Prostate gland (tissue), 2 donors: ENCODE data around the gene PAFAH2. TPM values are rescaled to one million over a fixed set of nuclear protein-coding genes. Genes with fewer than 3 reads are reported as not detected.

Source experiments
- DNase-seq: peaks from one replicate; pipeline ENCODE4 v3.0.0-alpha.2; 2019; ENCODE audit warnings: low spot score
- H3K27ac ChIP-seq, 2 donors: fragments of 200-600 bp; sonication (generic); 2 replicates each; pipeline ENCODE4 v1.5.1; 2017 to 2019
- H3K27me3 ChIP-seq: fragments of 200-600 bp; sonication (generic); replicated peaks from 2 replicates; pipeline ENCODE4 v1.5.1; 2019; ENCODE audit not compliant: insufficient read depth
- H3K36me3 ChIP-seq, 2 donors: fragments of 200-600 bp; sonication (generic); 1 replicate in 1 of 2; 2 replicates in 1 of 2; pipeline versions ENCODE4 v1.5.1 to v1.8.1; 2017 to 2019
- H3K4me1 ChIP-seq: fragments of 200-600 bp; sonication (generic); replicated peaks from 2 replicates; pipeline ENCODE4 v1.5.1; 2019
- H3K4me3 ChIP-seq, 2 donors: fragments of 200-600 bp; sonication (generic); 2 replicates each; pipeline ENCODE4 v1.5.1; 2017 to 2019
- H3K9me3 ChIP-seq: fragments of 200-600 bp; sonication (generic); 2 replicates; pipeline ENCODE4 v1.5.1; 2017
- CTCF ChIP-seq, 4 experiments: fragments of 200-600 bp in 2 of 4; fragments of 450-650 bp in 2 of 4; sonication (generic) in 2 of 4; IDR thresholded peaks; 1 replicate in 3 of 4; 2 replicates in 1 of 4; pipeline ENCODE4 v1.5.1; 2016 to 2019; ENCODE audit warnings: antibody characterized with exemption in 4 of 4, mild to moderate bottlenecking in 2 of 4, moderate library complexity in 2 of 4
- POLR2A ChIP-seq: fragments of 450-650 bp; IDR thresholded peaks from one replicate; pipeline ENCODE4 v1.6.1; 2016; ENCODE audit warnings: antibody characterized with exemption, mild to moderate bottlenecking
- POLR2AphosphoS5 ChIP-seq: sonication (generic); formaldehyde crosslinking; IDR thresholded peaks from one replicate; pipeline ENCODE4 v1.6.1; 2017; ENCODE audit warnings: antibody characterized with exemption
- WGBS: methylation state at CpG from one replicate; pipeline ENCODE4 v1.1.5; 2018; 5-methylcytosine and 5-hydroxymethylcytosine counted together
- intact Hi-C: fragments of 100-400 bp; cut with DNase I; formaldehyde crosslinking; loops from one replicate; pipeline ENCODE4 v1.14.2; 2022
- total RNA-seq, 2 donors: library from RNA; depleted of rRNA; stranded (reverse); fragments of >200 nt; gene quantifications; one replicate each; pipeline ENCODE4 v1.1.0, GENCODE V29; 2016

PAFAH2 gene
- total RNA-seq, 2 donors from 2014 or later, result 17.4 to 18.7 TPM

GRCh38 chr1:25991937-25992688 is 5.8 kb downstream of the PAFAH2 start:
- TF ChIP-seq POLR2AphosphoS5, result no peak
- TF ChIP-seq POLR2A, result no peak
- TF ChIP-seq CTCF (IDR thresholded peaks at IDR 0.05), result no peak
- Histone ChIP-seq H3K9me3 (no peaks in the 10 kb centered on the region), H3K4me1 (no peaks in the 10 kb centered on the region), H3K36me3 (no peaks in the 10 kb centered on the region), H3K4me3 (no peak overlapping the region), H3K27me3 (no peaks in the 10 kb centered on the region), H3K27ac (no peak overlapping the region)
- 86% methylated on average over 5 of the region's 5 CpGs for WGBS
- intact Hi-C loops, result no loop called here
- DNase-seq, result no peak

DNA sequence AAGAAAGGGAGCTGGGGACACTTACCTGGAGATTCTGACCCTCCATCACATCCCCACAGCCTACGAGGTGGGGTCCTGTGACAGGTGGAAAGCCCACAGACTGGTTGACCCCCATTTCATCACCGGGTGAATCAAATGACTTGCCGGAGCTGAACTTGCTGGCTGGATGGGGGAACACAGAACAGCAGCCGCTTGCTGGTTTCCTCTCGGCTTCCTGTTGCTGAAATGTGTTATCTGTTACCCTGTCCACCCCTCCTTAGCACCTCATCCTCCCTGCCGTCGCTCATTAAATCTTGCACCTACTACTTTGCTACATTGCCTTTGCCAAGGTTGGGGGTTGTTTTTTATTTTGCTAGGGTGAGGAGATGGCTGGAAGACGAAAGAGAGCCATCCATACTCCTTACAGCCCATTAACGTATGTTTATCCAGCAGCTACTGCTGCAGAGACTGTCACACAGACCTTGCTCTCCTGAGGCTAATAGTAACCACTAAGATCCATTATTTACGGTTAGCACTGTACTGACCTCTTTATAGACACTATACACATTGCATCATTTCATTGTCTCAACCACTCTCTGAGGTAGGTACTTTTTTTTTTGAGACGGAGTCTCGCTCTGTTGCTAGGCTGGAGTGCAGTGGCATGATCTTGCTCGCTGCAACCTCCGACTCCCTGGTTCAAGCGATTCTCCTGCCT is 7.0 kb downstream of the PAFAH2 start:
- no peaks in the 10 kb centered on the region for H3K9me3 ChIP-seq
- no peaks in the 10 kb centered on the region for H3K4me1 ChIP-seq
- H3K4me3 ChIP-seq, result no peak overlapping the region
- no peaks in the 10 kb centered on the region for H3K27me3 ChIP-seq
- H3K36me3 ChIP-seq, result no peaks in the 10 kb centered on the region
- intact Hi-C loops, result no loop called here
- 71% methylated on average over 15 of the region's 15 CpGs for WGBS
- no peak for DNase-seq
- TF ChIP-seq POLR2AphosphoS5, result no peak
- TF ChIP-seq POLR2A, result no peak
- no peak for TF ChIP-seq CTCF (IDR thresholded peaks at IDR 0.05)
- no peak overlapping the region for H3K27ac ChIP-seq

DNA sequence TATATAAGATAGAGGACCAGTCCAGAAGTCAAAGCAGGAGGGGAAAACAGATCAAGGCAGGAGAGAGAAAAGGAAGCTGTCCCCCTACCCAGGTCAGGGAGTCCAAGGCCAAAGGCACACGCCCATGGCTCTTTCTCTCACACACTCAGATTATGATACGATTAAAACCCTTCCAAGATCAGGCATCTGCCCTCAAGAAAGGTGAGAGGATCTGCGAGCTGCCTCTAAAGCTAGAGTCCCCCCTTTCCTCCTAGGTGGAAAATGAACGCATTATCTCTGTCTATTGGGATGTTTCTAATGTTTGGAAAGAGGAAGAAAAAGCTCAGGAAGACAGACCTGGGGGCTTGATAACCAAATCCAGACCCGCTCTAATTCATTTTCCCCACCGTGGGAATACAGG is 7.6 kb downstream of the PAFAH2 start:
- Histone ChIP-seq H3K27ac (no peak overlapping the region), H3K9me3 (no peaks in the 10 kb centered on the region), H3K4me1 (no peaks in the 10 kb centered on the region), H3K36me3 (no peaks in the 10 kb centered on the region), H3K27me3 (no peaks in the 10 kb centered on the region), H3K4me3 (no peak overlapping the region)
- no peak for TF ChIP-seq POLR2A
- TF ChIP-seq POLR2AphosphoS5, result no peak
- no peak for TF ChIP-seq CTCF (IDR thresholded peaks at IDR 0.05)
- intact Hi-C loops, result no loop called here
- 80% methylated on average over 6 of the region's 6 CpGs for WGBS
- DNase-seq, result no peak

- H3K4me1 ChIP-seq, result no peaks in the 10 kb centered on the region
- no peak overlapping the region for H3K4me3 ChIP-seq
- TF ChIP-seq POLR2A, result no peak
- no peak for TF ChIP-seq POLR2AphosphoS5
- TF ChIP-seq CTCF (IDR thresholded peaks at IDR 0.05), result no peak
- no peaks in the 10 kb centered on the region for H3K36me3 ChIP-seq
- intact Hi-C loops, result no loop called here
- 89% methylated on average over 11 of the region's 11 CpGs for whole genome bisulfite sequencing
- H3K9me3 ChIP-seq, result no peaks in the 10 kb centered on the region
- H3K27ac ChIP-seq, result no peak overlapping the region
- DNase-seq, result no peak
- no peaks in the 10 kb centered on the region for H3K27me3 ChIP-seq
Measured at GRCh38 chr1:25989440-25990234, 8.2 kb downstream of the PAFAH2 start.
